GM18907 (cell line): ENCODE measurements around the gene DEGS2.

Experiments
- ATAC-seq: cut with Tn5 transposase; IDR thresholded peaks from one replicate; pipeline ENCODE4 v1.9.1; 2021; ENCODE audit warnings: mild to moderate bottlenecking, moderate library complexity; ENCODE audit not compliant: unreplicated experiment

Gene DEGS2

DNA sequence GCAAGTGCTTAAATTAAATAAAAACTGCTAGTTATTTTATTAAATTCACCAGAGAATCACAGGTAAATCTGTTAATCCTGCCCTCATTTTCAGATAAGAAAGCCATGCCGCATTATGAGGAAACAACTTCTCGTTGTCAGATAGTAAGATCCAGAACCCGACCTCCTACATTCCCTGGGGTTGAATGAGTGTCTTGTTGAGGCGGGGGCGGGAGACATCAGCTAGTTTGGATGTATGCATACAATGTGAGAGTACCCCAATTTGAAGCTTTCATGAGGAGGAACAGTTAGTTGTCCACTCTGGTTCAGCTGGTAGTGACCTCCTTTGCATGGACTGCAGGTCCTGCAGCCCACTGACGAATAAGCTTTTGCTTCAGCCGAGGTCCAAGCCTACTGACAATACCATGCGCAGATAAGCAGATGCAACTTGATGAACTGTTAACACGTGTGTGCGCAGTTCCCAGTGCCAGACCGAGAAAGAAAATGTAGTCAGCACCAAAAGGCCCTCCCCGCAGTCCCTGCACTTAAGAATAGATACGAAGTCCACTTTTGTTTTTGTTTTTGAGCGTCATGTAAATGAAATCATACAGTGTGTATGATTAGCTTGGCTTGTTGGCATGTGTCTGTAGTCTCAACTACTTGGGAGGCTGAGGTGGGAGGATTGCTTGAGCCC lies 59.3 kb downstream of the DEGS2 start:
- no peak for ATAC-seq

GRCh38 chr14:100098171-100098570 lies 61.3 kb downstream of the DEGS2 start:
- no peak for ATAC-seq

- no peak for ATAC-seq
Observed at GRCh38 chr14:100096656-100097055, 62.8 kb downstream of the DEGS2 start.
